Gastroesophageal sphincter (tissue), 3 donors: ENCODE data around the gene SOCS3.

Experiments
- CTCF ChIP-seq, 4 experiments: fragments of 200-600 bp in 2 of 4; fragments of 450-650 bp in 2 of 4; sonication (generic) in 1 of 4; IDR thresholded peaks; one replicate each; pipeline ENCODE4 v1.5.1; 2017 to 2019; ENCODE audit warnings: antibody characterized with exemption in 4 of 4, mild to moderate bottlenecking in 2 of 4, moderate library complexity in 2 of 4
- POLR2AphosphoS5 ChIP-seq: sonication (generic); formaldehyde crosslinking; IDR thresholded peaks from one replicate; pipeline ENCODE4 v1.6.1; 2017; ENCODE audit warnings: antibody characterized with exemption

GRCh38 chr17:78368348-78368747 is 8.5 kb upstream of the SOCS3 start:
- TF ChIP-seq POLR2AphosphoS5 (no peak), CTCF (IDR thresholded peaks at IDR 0.05) (no peak)
